ENCODE measurements around the gene FAF2. TPM values are rescaled to one million over a fixed set of nuclear protein-coding genes. Genes with fewer than 3 reads are reported as not detected.
"Not testable (repeated sequence)": the region's sequence is repeated elsewhere in the genome, so short reads cannot be mapped to it uniquely, and the experiment has no call there.

FAF2 gene
- total RNA-seq, 1 donor from 2014 or later = 37.9 TPM

- DNase-seq (ENCODE audit: low read depth, low spot score) = no peak
These were observed 94.6 kb downstream of the FAF2 start for GRCh38 chr5:176542596-176543427.

- no peak for DNase-seq (ENCODE audit: low read depth, low spot score)
These were observed 95.4 kb downstream of the FAF2 start for GRCh38 chr5:176543428-176544182.

- DNase-seq (ENCODE audit: low read depth, low spot score) = no peak
These were observed 97.2 kb downstream of the FAF2 start for GRCh38 chr5:176545388-176545736.

GRCh38 chr5:176545737-176546509 is 97.7 kb downstream of the FAF2 start:
- DNase-seq (ENCODE audit: low read depth, low spot score) = no peak

- DNase-seq (ENCODE audit: low read depth, low spot score) = no peak
These were observed 99.6 kb downstream of the FAF2 start for GRCh38 chr5:176547802-176548201.

- no peak for DNase-seq (ENCODE audit: low read depth, low spot score)
These were observed 100.8 kb downstream of the FAF2 start, which contains the start of gene CDHR2 for GRCh38 chr5:176548967-176549444. Gene CDHR2, plus strand, starts transcription at chr5:176549342. Its CDS starts 16,011 bp downstream, at chr5:176565353.

- DNase-seq (ENCODE audit: low read depth, low spot score) = no peak
These were observed 101.7 kb downstream of the FAF2 start for GRCh38 chr5:176549871-176550270.

- no peak for DNase-seq (ENCODE audit: low read depth, low spot score)
These were observed 102.2 kb downstream of the FAF2 start for GRCh38 chr5:176550275-176550831.

- not testable (repeated sequence) for DNase-seq (ENCODE audit: low read depth, low spot score)
These were observed 102.8 kb downstream of the FAF2 start for GRCh38 chr5:176550937-176551336.

- DNase-seq (ENCODE audit: low read depth, low spot score) = no peak
These were observed 104.2 kb downstream of the FAF2 start for GRCh38 chr5:176552332-176552869.

GRCh38 chr5:176553260-176554085 is 105.3 kb downstream of the FAF2 start:
- no peak for DNase-seq (ENCODE audit: low read depth, low spot score)

GRCh38 chr5:176557846-176558245 is 109.7 kb downstream of the FAF2 start:
- DNase-seq (ENCODE audit: low read depth, low spot score) = no peak

Other genes starting within 250 kb of the FAF2 start
- gene SIMC1, start 210.0 kb upstream of the FAF2 start, total RNA-seq = 3.8 TPM in 2 replicates
- gene KIAA1191, start 86.6 kb upstream of the FAF2 start, total RNA-seq = 105 and 110 TPM in 2 replicates
- 6.7 and 9.2 TPM in 2 replicates for gene ARL10, start 82.9 kb upstream of the FAF2 start, total RNA-seq
- gene NOP16, start 59.8 kb upstream of the FAF2 start, total RNA-seq = 21.7 and 29.3 TPM in 2 replicates
- 42.7 and 43.5 TPM in 2 replicates for gene HIGD2A, start 59.6 kb upstream of the FAF2 start, total RNA-seq
- gene CLTB, start 31.8 kb upstream of the FAF2 start, total RNA-seq = 135 and 136 TPM in 2 replicates
- 3.2 and 3.5 TPM in 2 replicates for gene RNF44, start 89.0 kb downstream of the FAF2 start, total RNA-seq
- gene CDHR2, start 101.0 kb downstream of the FAF2 start, total RNA-seq = not detected in 2 replicates
- 6.0 and 7.5 TPM in 2 replicates for gene GPRIN1, start 161.8 kb downstream of the FAF2 start, total RNA-seq
- 0.07 TPM in 1 of 2 replicates, not detected in the other for gene SNCB, start 182.1 kb downstream of the FAF2 start, total RNA-seq
- not detected in 2 replicates for gene EIF4E1B, start 182.3 kb downstream of the FAF2 start, total RNA-seq
- gene TSPAN17, start 199.1 kb downstream of the FAF2 start, total RNA-seq = 51.3 and 53.8 TPM in 2 replicates